Activated T-helper 9 cell treated with anti-CD3 and anti-CD28 coated beads, Interleukin-2, amount 50 U/mL, for 16 hours (primary cell): ENCODE measurements around the gene MMP28.

Experiments
- DNase-seq: peaks from one replicate; pipeline ENCODE4 v3.0.0-alpha.2; 2020; ENCODE audit warnings: low read depth

The MMP28 gene

GRCh38 chr17:35743626-35744328, 51.7 kb downstream of the MMP28 start:
- no peak for DNase-seq

GRCh38 chr17:35742896-35743477, 52.5 kb downstream of the MMP28 start:
- DNase-seq = no peak

GRCh38 chr17:35742496-35742895, 52.9 kb downstream of the MMP28 start:
- DNase-seq = no peak

- no peak for DNase-seq
Measured at GRCh38 chr17:35740997-35741931, 54.2 kb downstream of the MMP28 start.

GRCh38 chr17:35740216-35740615, 55.2 kb downstream of the MMP28 start:
- no peak for DNase-seq

- no peak for DNase-seq
Measured at GRCh38 chr17:35738519-35739133, 56.8 kb downstream of the MMP28 start.

- DNase-seq = no peak
Measured at GRCh38 chr17:35736236-35736635, 59.2 kb downstream of the MMP28 start.

GRCh38 chr17:35735036-35735805, 60.2 kb downstream of the MMP28 start:
- no peak for DNase-seq

GRCh38 chr17:35734396-35734795, 61.0 kb downstream of the MMP28 start:
- DNase-seq = no peak

- no peak for DNase-seq
Measured at GRCh38 chr17:35733366-35733765, 62.1 kb downstream of the MMP28 start.

- no peak for DNase-seq
Measured at GRCh38 chr17:35732806-35733136, 62.7 kb downstream of the MMP28 start.

GRCh38 chr17:35731917-35732805, 63.3 kb downstream of the MMP28 start:
- no peak for DNase-seq

- peak; percentile 23 for DNase-seq
Measured at GRCh38 chr17:35731239-35731916, 64.1 kb downstream of the MMP28 start, which contains the start of gene RASL10B. Gene RASL10B, plus strand, starts transcription at chr17:35731639. Its CDS starts 3,546 bp downstream, at chr17:35735185.

GRCh38 chr17:35730400-35731005, 64.9 kb downstream of the MMP28 start:
- DNase-seq = no peak

- no peak for DNase-seq
Measured at GRCh38 chr17:35729405-35729833, 66.0 kb downstream of the MMP28 start.

GRCh38 chr17:35728551-35728950, 66.9 kb downstream of the MMP28 start:
- no peak for DNase-seq

- DNase-seq = no peak
Measured at GRCh38 chr17:35727635-35728034, 67.8 kb downstream of the MMP28 start.

- no peak for DNase-seq
Measured at GRCh38 chr17:35726953-35727460, 68.4 kb downstream of the MMP28 start.
